ENCODE measurements around the gene DENND1B.

DNA sequence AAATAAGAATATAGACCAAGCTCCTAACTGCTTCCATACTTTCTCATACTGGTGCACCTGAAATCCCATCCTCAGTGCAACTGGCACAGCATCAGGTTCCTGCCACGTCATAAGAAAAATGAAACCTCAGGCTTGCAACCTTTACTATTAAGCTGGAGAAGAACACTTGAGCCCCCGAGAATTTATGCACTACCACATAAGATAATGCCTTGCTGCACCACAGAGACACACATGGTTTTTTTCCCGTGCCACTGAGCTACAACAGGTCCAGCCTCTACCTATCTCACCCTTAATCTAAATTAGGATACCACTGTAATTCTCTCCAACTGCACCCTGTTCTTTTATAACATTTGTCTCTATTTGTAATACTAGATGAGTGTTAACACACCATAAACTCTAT lies 174.5 kb downstream of the DENND1B start:
- no peak for TF ChIP-seq FOXA1 (IDR thresholded peaks at IDR 0.05)
- TF ChIP-seq, protein P1, sequence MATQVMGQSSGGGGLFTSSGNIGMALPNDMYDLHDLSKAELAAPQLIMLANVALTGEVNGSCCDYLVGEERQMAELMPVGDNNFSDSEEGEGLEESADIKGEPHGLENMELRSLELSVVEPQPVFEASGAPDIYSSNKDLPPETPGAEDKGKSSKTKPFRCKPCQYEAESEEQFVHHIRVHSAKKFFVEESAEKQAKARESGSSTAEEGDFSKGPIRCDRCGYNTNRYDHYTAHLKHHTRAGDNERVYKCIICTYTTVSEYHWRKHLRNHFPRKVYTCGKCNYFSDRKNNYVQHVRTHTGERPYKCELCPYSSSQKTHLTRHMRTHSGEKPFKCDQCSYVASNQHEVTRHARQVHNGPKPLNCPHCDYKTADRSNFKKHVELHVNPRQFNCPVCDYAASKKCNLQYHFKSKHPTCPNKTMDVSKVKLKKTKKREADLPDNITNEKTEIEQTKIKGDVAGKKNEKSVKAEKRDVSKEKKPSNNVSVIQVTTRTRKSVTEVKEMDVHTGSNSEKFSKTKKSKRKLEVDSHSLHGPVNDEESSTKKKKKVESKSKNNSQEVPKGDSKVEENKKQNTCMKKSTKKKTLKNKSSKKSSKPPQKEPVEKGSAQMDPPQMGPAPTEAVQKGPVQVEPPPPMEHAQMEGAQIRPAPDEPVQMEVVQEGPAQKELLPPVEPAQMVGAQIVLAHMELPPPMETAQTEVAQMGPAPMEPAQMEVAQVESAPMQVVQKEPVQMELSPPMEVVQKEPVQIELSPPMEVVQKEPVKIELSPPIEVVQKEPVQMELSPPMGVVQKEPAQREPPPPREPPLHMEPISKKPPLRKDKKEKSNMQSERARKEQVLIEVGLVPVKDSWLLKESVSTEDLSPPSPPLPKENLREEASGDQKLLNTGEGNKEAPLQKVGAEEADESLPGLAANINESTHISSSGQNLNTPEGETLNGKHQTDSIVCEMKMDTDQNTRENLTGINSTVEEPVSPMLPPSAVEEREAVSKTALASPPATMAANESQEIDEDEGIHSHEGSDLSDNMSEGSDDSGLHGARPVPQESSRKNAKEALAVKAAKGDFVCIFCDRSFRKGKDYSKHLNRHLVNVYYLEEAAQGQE (IDR thresholded peaks at IDR 0.05), result no peak

Data from liver (tissue), 1 donor.